Muscle of leg (tissue), 11 donors: Measurements from ENCODE around the gene KREMEN2. TPM values are rescaled to one million over a fixed set of nuclear protein-coding genes. Genes with fewer than 3 reads are reported as not detected.

ENCODE experiments used
- DNase-seq: peaks from one replicate; pipeline ENCODE4 v3.0.0; 2013
- H3K27ac ChIP-seq: one replicate; pipeline ENCODE4 v1.5.1; 2013; ENCODE audit warnings: mild to moderate bottlenecking, low read length, control low read depth
- H3K27me3 ChIP-seq: one replicate; pipeline ENCODE4 v1.6.1; 2013; ENCODE audit warnings: low read length; ENCODE audit not compliant: control insufficient read depth, insufficient read depth
- H3K36me3 ChIP-seq: one replicate; pipeline ENCODE4 v1.6.1; 2013; ENCODE audit warnings: low read length; ENCODE audit not compliant: control insufficient read depth, insufficient read depth
- H3K4me1 ChIP-seq: one replicate; pipeline ENCODE4 v1.6.1; 2013; ENCODE audit warnings: low read length; ENCODE audit not compliant: control insufficient read depth, insufficient read depth
- H3K4me3 ChIP-seq: one replicate; pipeline ENCODE4 v1.5.1; 2013; ENCODE audit warnings: low read length, control low read depth
- H3K9me3 ChIP-seq: replicated peaks from 2 replicates; pipeline ENCODE4 v1.6.1; 2013; ENCODE audit warnings: low read depth, low read length; ENCODE audit not compliant: control insufficient read depth
- WGBS: methylation state at CpG from one replicate; pipeline ENCODE4 v1.1.5; 2013; ENCODE audit warnings: missing lambda C conversion rate; ENCODE audit not compliant: insufficient coverage; 5-methylcytosine and 5-hydroxymethylcytosine counted together
- polyA plus RNA-seq, 8 donors: library from polyadenylated mRNA; unstranded; fragments of 120-200 nt; gene quantifications; one replicate each; pipeline versions ENCODE4 v1.2.1 to v1.2.3, GENCODE V29; 2013; ENCODE audit warnings: inconsistent platforms in 1 of 8, low replicate concordance in 1 of 8; ENCODE audit not compliant: insufficient read length in 8 of 8, insufficient read depth in 1 of 8
- total RNA-seq: library from RNA; stranded (reverse); fragments of 120-200 nt; gene quantifications from one replicate; pipeline ENCODE4 v1.2.4, GENCODE V29; 2013

Gene KREMEN2
- total and polyA plus RNA-seq, 9 donors: 3.5 to 22.0 (median 8.7) TPM

DNA sequence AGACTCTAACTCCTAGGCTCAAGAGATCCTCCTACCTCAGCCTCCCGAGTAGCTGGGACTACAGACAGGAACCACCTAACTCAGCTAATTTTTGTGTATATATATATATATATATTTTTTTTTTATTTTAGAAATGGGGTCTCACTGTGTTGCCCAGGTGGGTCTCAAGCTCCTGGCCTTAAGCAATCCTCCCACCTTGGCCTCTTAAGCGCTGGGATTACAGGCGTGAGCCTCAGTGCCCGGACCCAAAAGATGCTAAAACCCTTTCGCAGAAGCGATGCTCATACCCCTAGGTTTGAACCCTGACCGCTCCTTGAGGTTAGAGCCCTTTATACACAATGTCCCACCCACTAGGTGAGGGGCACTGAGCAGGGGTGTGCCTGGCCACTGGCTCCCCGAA is 46.4 kb downstream of the KREMEN2 start:
- DNase-seq: no peak
- H3K36me3 ChIP-seq: no peaks in the 10 kb centered on the region
- no peaks in the 10 kb centered on the region for H3K9me3 ChIP-seq
- no peak overlapping the region for H3K4me3 ChIP-seq
- H3K27ac ChIP-seq: no peak overlapping the region
- 88% methylated on average over 5 of the region's 8 CpGs for WGBS
- H3K27me3 ChIP-seq: peaks cover 100% of the 10 kb centered on the region
- peaks cover 40% of the 10 kb centered on the region for H3K4me1 ChIP-seq

DNA sequence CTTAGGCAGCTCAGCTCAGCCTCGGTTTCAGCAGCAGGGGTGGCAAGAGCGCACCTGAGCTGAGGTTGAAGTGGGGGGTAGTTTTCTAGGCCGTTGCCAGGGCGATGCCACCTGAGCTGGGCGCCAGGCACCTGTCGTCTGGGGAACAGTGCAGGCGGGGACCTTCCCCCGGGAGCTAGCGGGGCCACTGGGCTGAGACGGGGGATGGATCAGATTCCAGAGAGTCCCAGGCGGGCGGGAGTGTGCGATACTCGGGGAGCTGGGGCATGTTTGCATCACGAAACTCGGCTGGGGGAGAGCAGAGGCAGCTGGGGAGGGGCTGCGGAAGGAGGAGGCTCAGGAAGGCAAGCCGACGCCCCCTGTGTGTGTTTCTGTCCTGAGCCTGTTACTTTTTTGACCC is 48.2 kb downstream of the KREMEN2 start:
- 4% methylated on average over 17 of the region's 19 CpGs for WGBS
- H3K27ac ChIP-seq: no peak overlapping the region
- H3K27me3 ChIP-seq: peaks cover 96% of the 10 kb centered on the region
- no peak overlapping the region for H3K4me3 ChIP-seq
- H3K9me3 ChIP-seq: no peaks in the 10 kb centered on the region
- peaks cover 33% of the 10 kb centered on the region for H3K4me1 ChIP-seq
- no peaks in the 10 kb centered on the region for H3K36me3 ChIP-seq
- no peak for DNase-seq

- Histone ChIP-seq H3K27me3 (peaks cover 96% of the 10 kb centered on the region), H3K4me3 (no peak within 1 kb of the TSS), H3K36me3 (no peaks in the 10 kb centered on the region), H3K9me3 (no peaks in the 10 kb centered on the region), H3K4me1 (peaks cover 29% of the 10 kb centered on the region), H3K27ac (no peak within 1 kb of the TSS)
- DNase-seq: no peak
- WGBS: 21% methylated on average over 27 of the region's 27 CpGs
Observed at GRCh38 chr16:3012828-3013420, 48.8 kb downstream of the KREMEN2 start, which contains the start of gene CLDN9. Gene CLDN9, plus strand, starts transcription at chr16:3012923. Its CDS starts 440 bp downstream, at chr16:3013363.

DNA sequence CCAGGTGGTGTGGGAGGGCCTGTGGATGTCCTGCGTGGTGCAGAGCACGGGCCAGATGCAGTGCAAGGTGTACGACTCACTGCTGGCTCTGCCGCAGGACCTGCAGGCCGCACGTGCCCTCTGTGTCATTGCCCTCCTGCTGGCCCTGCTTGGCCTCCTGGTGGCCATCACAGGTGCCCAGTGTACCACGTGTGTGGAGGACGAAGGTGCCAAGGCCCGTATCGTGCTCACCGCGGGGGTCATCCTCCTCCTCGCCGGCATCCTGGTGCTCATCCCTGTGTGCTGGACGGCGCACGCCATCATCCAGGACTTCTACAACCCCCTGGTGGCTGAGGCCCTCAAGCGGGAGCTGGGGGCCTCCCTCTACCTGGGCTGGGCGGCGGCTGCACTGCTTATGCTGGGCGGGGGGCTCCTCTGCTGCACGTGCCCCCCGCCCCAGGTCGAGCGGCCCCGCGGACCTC is 49.4 kb downstream of the KREMEN2 start:
- WGBS: 24% methylated on average over 27 of the region's 27 CpGs
- Histone ChIP-seq H3K9me3 (no peaks in the 10 kb centered on the region), H3K4me3 (no peak overlapping the region), H3K36me3 (no peaks in the 10 kb centered on the region), H3K4me1 (peaks cover 29% of the 10 kb centered on the region), H3K27me3 (peaks cover 96% of the 10 kb centered on the region), H3K27ac (no peak overlapping the region)
- DNase-seq: no peak

DNA sequence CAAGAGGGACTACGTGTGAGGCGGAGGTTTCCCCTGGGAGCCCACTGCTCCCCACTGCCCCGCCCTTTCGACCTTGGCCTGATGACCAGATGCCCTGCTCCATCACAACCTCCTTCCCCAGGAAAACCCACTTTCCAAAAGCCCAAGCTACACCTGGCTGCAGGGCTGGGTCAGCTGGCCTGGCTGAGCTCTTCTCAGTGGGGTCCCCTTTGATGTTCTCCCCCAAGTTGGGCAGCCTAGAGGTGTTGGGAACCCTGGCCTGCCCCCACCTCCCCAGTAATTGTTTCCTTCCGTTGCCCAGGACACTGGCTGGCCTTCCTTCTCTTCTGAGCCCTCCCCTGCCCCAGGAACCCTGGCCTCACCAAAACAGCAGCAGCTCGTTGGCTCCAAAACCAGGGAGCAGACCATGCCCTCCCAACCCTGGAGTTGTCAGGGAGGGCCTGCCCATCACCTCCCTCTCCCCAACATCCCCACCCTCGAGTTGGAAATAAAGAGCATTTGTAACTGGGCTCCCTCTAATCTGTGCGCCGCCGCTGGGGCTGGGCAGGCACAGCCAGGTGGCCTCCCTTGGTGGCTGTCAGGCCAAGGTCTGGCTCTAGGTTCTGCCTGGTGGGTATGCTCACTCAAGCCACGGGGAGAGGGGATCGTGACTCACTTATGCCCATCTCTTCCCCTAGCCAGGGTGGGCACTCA is 50.1 kb downstream of the KREMEN2 start:
- H3K4me1 ChIP-seq: peaks cover 26% of the 10 kb centered on the region
- 41% methylated on average over 10 of the region's 12 CpGs for WGBS
- H3K4me3 ChIP-seq: no peak overlapping the region
- no peaks in the 10 kb centered on the region for H3K36me3 ChIP-seq
- H3K27ac ChIP-seq: no peak overlapping the region
- no peak for DNase-seq
- no peaks in the 10 kb centered on the region for H3K9me3 ChIP-seq
- H3K27me3 ChIP-seq: peaks cover 96% of the 10 kb centered on the region

- Histone ChIP-seq H3K36me3 (no peaks in the 10 kb centered on the region), H3K9me3 (no peaks in the 10 kb centered on the region), H3K4me3 (no peak overlapping the region), H3K27me3 (peaks cover 94% of the 10 kb centered on the region), H3K27ac (no peak overlapping the region), H3K4me1 (peaks cover 28% of the 10 kb centered on the region)
- no peak for DNase-seq
- 33% methylated on average over 1 of the region's 6 CpGs for WGBS
Observed at GRCh38 chr16:3014971-3015370, 50.9 kb downstream of the KREMEN2 start.

GRCh38 chr16:3015865-3016521 is 51.9 kb downstream of the KREMEN2 start:
- no peak for DNase-seq
- no peaks in the 10 kb centered on the region for H3K9me3 ChIP-seq
- peaks cover 84% of the 10 kb centered on the region for H3K27me3 ChIP-seq
- H3K36me3 ChIP-seq: no peaks in the 10 kb centered on the region
- no peak overlapping the region for H3K27ac ChIP-seq
- peaks cover 32% of the 10 kb centered on the region for H3K4me1 ChIP-seq
- H3K4me3 ChIP-seq: no peak overlapping the region
- 83% methylated on average over 9 of the region's 13 CpGs for WGBS

DNA sequence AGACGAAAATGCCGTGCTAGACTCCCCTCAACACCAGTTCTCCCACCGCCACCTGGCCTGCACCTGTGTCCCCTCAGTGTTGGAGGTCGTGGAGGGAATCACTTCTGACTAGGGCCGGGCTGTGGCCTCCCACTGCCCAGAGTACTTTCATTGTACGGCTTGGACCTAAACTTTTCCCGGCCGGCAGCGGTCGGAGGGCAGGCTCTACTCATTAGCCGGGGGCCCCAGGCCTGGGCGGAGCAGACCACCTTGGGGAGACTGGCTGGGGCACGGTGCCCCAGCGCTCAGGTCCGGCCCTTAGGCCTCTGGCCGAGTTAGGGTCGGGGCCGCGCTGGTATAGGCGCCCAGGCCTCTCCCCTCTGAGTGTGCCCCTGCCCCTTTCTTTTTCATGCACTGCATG is 53.3 kb downstream of the KREMEN2 start:
- 20% methylated on average over 17 of the region's 20 CpGs for WGBS
- H3K36me3 ChIP-seq: peaks cover 3% of the 10 kb centered on the region
- no peaks in the 10 kb centered on the region for H3K9me3 ChIP-seq
- H3K4me1 ChIP-seq: peaks cover 37% of the 10 kb centered on the region
- DNase-seq: no peak
- H3K4me3 ChIP-seq: no peak overlapping the region
- no peak overlapping the region for H3K27ac ChIP-seq
- H3K27me3 ChIP-seq: peaks cover 71% of the 10 kb centered on the region
